ENCODE results near the gene CNGA4.

CNGA4 gene

DNA sequence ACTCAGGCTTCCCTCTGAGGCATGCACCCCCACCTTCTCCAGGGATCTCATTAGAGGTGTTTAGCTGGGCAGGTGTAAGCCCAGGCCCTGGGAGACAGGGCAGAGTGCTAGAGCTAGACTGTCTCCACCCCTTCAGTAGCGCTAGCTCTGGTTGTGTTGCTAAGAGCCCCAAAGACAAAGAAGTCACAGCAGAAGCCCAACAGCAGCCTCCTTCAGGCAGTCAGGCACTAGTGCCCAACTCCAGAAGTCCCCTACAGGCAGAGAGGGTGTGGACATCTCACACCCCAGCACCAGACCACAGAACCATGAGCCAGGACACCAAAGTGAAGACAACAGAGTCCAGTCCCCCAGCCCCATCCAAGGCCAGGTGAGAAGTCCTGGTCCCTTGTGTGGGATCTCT lies at the start of gene CNGA4:
TSS of gene CNGA4 (plus strand) at position 188 of the 400 bp plus-strand sequence. CDS start at position 306, 118 bp downstream.
- no peak for DNase-seq

GRCh38 chr11:6191742-6192141 lies 47.1 kb upstream of the CNGA4 start:
- DNase-seq, result no peak

GRCh38 chr11:6194065-6194581 lies 44.8 kb upstream of the CNGA4 start:
- no peak for DNase-seq

DNA sequence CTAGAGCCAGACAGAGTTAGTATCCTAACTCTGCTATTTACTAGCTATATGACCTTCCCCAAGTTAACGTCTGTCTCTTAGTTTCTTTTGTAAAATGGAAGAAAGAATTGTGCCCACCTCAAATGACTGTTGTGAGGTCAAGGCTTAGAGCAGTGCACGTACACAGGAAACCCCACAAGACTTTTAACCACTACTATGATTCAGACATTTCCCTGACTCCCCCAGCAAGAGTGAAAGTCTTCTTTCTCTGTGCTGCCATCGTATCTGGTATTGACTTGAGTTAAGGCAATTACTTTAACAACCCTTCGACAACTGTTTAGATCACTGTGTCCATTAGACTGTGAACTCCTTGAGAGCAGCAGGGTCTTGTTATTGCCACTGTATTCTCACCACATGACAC lies 42.5 kb upstream of the CNGA4 start:
- DNase-seq, result no peak

DNA sequence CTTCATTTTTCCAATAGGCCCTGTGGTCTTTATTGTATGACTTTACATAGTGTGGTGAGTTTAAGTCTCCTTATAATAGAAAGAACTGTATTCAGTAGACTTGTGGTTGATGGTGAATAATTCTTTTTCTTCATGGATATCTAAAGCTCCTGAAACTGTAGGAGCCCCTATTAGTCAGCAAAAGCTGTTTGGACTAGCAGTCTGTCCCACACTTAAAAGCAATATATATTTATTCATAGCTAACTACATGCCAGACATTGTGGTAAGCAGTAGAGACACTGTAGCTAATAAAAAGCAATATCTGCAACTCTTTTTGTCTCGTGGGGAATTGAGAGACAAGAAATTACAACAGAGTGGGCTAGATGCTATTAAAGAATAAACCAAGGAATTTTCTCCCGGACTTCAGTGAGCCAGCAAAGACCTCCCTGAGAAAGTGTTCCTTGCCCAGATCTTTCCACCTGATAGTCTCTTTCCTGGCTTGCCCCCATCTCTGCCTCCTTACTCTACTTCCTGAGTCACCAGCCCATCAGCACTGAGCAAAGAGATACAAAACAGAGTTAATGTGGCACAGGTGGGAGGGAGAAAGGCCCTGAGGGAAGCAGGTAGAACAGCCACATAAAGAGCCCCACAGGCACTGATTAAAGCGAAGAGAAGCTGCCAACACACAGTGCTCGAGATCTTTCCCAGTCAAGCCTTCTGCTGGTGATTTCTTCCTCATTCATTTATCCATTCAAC lies 41.3 kb upstream of the CNGA4 start:
- no peak for DNase-seq

- no peak for DNase-seq
Observed at GRCh38 chr11:6199174-6199810, 39.6 kb upstream of the CNGA4 start, which contains the start of gene OR52W1. Gene OR52W1, plus strand, starts transcription at chr11:6199224. Its CDS starts 0 bp downstream, at chr11:6199224.

- no peak for DNase-seq
Observed at GRCh38 chr11:6200975-6201374, 37.9 kb upstream of the CNGA4 start.

GRCh38 chr11:6201481-6201880 lies 37.4 kb upstream of the CNGA4 start:
- no peak for DNase-seq

DNA sequence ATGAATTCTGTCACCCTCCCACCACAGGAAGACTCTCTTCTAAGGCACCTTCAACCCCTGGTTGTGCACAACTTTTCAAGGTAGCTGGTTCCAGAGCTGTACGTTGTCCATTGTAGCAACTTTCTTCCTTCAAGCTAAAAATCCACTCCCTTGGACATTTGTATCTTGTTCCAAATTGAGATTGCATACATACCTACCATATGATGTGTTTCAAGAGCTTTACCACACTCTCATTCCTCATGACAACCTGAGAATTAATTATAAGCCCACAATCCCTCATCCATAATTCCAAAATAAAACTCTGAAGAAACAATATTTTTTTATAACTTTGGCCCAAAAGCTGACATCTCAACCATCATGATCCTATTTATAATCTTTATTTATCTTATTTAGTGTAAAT lies 36.8 kb upstream of the CNGA4 start:
- DNase-seq, result no peak

DNA sequence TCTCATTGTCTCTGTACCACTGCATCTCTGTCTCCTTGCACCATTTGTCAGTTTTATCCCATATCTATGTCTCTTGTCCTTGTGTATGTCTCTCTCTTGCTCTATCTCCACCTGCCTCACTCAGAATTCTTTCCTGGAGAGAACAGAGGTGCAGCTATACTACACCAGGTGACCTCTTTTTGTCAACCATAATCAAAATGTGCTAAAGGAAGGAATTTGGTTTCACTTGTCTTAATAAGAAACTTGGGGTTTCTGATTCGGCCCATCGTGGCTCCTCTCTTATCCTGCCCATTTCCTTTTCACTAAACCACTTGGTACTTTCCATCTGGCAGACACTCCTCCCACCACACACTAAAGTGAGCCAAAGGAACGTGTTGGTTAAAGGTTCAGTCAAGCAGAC lies 35.6 kb upstream of the CNGA4 start:
- DNase-seq, result no peak

DNA sequence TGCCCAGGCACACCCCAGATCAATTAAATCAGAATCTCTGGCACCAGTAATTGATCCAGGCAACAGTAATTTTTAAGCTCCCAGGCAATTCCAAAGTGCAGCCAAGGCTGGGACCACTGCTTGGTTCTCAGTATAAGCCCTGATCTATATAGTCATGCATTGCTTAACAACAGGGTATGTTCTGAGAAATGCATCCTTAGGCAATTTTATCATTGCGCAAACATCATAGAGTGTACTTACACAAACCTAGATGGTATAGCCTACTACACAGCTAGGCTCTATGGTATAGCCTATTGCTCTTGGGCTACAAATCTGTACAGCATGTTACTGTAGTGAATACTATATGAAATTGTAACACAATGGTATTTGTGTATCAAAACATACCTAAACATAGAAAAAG lies 34.2 kb upstream of the CNGA4 start:
- DNase-seq, result no peak

DNA sequence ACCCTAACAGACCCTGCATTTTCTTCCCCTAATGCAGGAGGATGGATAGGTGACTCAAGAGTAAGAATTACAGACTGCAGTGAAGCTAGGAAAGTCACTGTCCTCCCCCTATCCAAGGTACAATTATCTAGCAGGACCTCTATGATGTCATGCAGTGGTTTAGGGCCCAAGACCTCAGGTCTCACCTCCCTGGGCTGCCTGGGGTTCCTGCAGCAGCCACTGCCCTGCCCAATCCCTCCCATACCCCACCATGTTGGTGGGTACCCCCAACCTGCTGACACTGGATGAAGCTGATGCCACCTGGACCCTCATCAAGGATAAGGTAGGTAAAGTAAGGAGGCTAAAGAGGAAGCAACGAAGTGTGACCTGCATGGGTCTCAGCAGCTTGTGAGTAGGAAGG lies 33.5 kb upstream of the CNGA4 start, which contains the start of gene C11orf42:
TSS of gene C11orf42 (plus strand) at position 192 of the 400 bp plus-strand sequence. CDS start at position 251, 59 bp downstream.
- no peak for DNase-seq

- DNase-seq, result no peak
Observed at GRCh38 chr11:6206456-6207180, 32.3 kb upstream of the CNGA4 start.

GRCh38 chr11:6209801-6210200 lies 29.1 kb upstream of the CNGA4 start:
- no peak for DNase-seq

- DNase-seq, result no peak
Observed at GRCh38 chr11:6210274-6210955, 28.5 kb upstream of the CNGA4 start.

GRCh38 chr11:6214530-6214929 lies 24.4 kb upstream of the CNGA4 start:
- no peak for DNase-seq

DNA sequence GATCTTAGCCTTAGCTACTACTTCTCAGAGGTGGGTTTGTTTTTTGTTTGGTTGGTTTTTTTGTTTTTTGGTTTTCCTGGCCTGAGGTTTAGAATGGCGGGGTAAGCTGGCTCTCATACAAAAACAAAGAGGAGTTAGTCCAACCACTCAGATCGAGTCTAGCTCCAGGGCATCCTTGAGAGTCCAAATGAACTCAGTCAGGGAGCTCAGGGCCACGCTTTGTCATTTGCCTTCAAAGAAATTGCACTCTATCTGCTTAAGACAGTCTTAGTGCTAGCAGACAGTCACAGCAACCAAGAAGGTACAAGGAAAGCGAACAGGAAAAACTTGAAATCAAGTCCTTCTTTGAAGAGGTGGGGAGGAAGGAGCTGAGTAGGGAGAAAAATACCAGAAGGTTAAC lies 22.4 kb upstream of the CNGA4 start:
- no peak for DNase-seq

DNA sequence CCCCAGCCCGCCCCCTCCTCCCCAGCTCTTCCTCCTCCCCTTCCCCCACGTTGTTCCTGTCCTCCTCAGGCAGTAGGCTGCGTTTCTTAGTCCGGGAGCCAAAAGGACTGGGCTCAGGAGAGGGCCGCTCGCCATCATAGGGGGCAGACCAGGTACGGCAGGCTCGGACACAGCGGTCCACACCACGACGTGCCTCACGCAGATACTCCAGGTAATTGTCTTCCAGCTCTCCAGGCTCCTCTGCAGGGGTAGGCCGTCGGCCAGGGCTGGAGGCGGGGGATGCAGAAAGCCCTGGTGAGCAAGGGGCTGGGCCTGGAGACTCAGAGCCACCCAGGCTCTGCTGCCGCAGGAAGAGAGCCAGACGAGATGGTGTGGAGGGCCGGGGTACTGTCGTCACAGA lies 21.2 kb upstream of the CNGA4 start:
- DNase-seq, result no peak

- DNase-seq, result no peak
Observed at GRCh38 chr11:6219359-6219758, 19.5 kb upstream of the CNGA4 start.

DNA sequence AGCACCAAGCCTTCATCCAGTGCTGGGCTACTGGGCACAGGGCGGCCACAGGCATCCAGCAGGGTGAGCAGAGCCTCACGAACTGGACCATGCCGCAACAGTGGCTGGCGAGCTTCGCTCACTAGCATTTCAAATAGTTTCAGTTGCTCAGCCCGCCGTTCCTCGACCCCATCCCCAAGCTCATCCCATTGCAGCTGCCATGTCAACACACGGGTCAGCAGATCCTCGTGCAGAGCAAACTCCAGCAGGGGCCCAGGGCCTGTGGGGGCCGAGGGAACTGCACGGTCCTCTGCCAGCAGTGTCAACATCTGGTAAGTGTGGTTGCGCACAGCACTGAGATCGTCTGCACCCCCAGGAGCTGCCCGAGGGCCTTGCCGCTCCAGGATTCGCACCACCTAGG lies 15.0 kb upstream of the CNGA4 start:
- DNase-seq, result no peak

- no peak for DNase-seq
Observed at GRCh38 chr11:6224421-6224820, 14.5 kb upstream of the CNGA4 start.

GRCh38 chr11:6225024-6225423 lies 13.9 kb upstream of the CNGA4 start:
- DNase-seq, result no peak

DNA sequence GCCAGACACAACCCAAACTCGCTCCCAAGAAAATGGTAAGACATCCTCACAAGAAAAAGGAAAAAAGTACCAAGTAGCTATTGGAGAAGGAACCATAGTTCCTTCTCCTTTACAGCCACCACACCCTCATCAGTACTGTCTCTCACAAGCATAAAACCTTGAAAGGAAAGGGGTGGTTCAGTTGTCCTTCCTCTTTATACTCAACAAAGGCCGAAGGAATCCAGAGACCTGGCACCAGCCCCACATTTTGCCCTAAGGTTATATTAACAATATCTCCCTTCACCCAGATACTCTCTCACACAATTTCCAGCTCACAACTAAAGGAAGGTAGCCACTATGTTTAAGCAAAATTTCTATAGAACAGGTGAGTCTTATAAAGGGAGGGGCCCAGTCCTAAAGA lies 13.0 kb upstream of the CNGA4 start:
- DNase-seq, result no peak

Data from cerebellar nuclear complex (tissue), 1 donor.